Stimulated activated CD8-positive, alpha-beta memory T cell treated with anti-CD3 and anti-CD28 coated beads, Interleukin-4, amount 100 ng/mL, for 48 hours (primary cell): ENCODE measurements around the gene GPR26.

Experiments used
- DNase-seq: peaks from one replicate; pipeline ENCODE4 v3.0.0-alpha.2; 2020

GPR26 gene

GRCh38 chr10:123648595-123648994 is 17.6 kb upstream of the GPR26 start:
- no peak for DNase-seq

DNA sequence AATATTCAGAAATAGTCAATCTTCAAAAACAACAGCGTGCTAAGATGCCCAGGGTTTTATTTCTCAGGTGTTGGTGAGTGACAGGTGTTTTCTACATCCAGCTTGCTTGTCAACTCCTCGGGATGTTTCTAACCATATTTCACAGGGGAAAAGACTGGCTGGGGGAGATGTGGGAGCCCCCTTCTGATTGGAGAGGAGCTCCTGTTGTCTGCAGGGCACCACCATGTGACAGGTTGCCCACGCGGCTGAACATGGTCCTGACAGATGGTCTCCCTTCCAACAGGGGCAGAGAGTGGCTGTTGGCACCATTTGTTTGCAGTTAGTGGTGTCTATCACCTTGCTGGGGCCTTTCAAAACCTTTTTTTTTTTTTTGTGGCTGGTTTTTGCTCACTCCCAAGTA is 16.5 kb upstream of the GPR26 start:
- no peak for DNase-seq

GRCh38 chr10:123651421-123652047 is 14.6 kb upstream of the GPR26 start:
- no peak for DNase-seq

DNA sequence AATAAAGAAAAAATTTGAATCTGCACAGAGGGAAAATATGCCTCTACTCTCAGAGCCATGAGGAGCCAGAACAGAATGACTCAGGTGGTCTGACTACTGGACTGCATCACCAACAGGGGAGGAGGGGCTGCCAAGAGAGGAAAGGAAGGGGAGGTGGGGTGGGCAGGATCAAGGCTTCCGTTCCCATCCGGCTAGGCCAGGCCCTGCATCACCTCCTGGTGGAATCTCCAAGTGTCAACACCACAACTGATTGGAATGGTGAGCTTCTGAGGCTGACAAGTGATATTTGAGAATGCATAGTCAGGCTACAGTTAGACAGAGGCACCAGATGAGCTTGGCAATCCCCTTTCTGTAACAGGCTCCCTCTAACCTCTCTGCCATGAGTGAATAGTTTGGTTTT is 10.4 kb upstream of the GPR26 start:
- DNase-seq, result no peak

GRCh38 chr10:123663522-123663921 is 2.6 kb upstream of the GPR26 start:
- DNase-seq, result no peak

DNA sequence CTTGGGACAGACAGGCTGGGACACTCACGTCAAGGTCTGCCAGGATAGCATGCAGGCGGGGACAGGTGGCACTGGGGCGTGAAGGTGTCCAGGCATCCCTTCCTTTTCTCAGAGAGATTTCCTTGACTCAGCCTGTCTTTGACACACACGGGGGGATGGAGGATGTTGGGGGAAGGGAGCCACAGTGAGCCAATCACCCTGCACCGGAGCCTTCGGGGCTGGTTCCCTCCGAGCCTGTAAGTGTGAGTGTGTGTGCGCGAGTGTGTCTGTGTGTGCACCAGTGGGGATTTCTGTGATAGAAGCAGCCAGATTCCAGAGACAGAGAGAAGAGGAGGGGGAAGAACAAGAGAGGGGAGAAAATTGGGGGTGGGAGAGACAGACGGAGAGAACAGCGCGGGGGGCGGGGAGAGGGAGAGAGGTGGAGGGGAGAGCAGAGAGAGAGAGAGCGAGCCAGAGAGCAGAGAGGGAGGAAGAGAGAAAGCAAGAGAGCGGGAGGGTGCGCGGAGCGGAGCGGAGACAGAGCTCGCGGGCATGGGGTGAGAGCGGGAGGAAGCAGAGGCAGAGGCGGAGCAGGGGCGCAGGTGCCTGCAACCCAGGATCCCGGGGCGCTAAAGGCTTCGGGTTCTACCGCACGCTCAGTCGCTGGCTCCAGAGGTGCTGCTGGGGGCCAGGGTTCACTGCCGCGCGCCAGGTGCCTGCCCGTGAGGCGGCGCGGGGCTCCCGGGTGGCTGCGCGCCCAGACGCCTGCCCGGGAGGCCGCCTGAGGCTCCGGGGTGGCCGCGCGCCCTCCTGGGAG is 466 bp upstream of the GPR26 start:
- DNase-seq, result no peak

- no peak for DNase-seq
Measured at GRCh38 chr10:123669886-123670285, 3.7 kb downstream of the GPR26 start.

GRCh38 chr10:123673198-123673597 is 7.0 kb downstream of the GPR26 start:
- no peak for DNase-seq

DNA sequence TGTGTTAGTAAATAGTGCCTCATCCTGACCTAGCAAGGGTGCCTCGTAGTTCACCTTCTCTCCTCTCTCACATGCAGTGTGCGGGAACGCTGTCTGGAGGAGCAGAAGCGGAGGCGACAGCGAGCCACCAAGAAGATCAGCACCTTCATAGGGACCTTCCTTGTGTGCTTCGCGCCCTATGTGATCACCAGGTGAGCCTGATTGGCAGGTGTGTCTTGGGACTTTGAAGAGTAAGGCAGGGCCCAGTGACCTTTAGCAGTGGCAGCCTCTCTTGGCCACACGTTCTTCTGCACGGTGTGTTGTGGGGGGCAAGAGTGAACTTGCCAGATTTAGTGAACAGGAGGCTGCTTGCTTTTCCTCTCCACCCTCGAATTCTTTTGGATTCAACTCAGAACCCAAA is 8.6 kb downstream of the GPR26 start:
- DNase-seq, result no peak

DNA sequence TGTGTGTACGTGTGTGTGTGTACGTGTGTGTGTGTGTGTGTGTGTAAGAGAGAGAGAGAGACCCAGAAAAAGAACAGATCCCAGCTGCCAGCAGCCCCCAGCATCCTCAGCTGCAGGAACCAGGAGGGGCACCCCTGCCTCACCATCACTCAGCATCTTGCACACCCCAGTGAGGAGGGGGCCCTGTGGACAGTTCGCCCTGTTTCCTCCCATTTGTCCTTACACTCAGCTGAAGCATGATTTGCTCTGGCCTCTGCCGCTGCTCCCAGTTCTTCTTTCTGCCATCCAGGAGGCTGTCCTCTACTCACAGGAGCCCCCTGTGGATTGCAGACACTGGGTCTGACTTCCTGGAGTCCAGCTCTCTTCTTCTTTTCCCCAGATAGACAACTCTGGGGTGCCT is 9.7 kb downstream of the GPR26 start:
- DNase-seq, result no peak

DNA sequence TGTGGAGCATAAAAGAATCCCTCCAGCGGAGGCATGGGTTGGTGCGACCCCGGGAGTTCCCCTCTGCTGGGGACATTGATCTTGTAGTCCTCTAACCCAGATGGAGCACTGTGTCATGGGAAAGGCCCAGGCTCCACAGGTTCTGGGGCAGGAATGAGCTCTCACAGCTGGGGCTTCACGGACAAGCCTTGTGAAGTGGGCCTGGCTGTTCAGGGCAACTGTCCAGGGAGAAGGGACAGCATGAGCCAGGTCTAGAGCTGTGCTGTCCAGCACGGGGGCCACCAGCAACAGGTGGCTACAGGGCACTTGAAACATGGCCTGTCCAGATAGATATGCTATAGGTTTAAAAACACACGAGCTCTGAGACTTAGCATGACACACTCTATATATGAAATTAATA is 11.4 kb downstream of the GPR26 start:
- DNase-seq, result no peak

GRCh38 chr10:123678376-123678775 is 12.2 kb downstream of the GPR26 start:
- no peak for DNase-seq

DNA sequence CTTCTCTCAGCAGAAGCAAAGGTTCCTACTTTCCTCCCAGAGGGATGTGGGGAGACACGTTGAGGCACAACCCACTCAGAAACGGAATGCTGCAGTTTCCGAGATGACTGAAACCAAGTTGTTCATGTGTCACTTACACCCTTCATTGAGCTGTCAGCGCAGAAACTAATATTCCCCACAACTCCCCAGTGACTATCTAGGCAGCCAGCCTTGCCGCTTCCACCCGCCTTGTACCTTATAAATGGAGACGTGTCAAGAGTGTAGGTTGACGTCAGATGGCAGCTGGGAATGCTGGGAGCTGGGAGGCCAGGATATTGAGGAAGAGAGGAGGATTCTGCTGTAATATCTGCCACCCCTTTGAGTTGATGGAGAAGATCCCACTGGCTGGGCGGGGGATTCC is 15.1 kb downstream of the GPR26 start:
- DNase-seq, result no peak

DNA sequence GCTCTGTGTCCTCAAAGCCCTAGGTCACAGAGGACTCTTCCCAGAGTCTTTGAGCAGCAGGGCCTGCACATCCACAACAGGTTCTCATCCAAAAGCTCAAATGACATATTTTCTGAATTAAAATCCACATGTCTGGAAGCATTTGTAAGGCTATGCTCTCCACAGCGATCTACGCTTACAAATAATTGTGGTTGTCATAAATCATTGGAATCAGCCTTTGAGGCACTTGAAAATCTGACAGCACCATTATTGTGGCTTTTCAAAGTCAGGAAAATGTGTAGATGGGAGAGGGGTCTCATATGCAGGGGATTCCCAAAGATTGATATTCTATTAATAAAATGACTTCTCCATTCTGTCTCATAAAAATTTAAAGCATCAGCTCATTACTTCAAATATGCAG is 16.3 kb downstream of the GPR26 start:
- no peak for DNase-seq

DNA sequence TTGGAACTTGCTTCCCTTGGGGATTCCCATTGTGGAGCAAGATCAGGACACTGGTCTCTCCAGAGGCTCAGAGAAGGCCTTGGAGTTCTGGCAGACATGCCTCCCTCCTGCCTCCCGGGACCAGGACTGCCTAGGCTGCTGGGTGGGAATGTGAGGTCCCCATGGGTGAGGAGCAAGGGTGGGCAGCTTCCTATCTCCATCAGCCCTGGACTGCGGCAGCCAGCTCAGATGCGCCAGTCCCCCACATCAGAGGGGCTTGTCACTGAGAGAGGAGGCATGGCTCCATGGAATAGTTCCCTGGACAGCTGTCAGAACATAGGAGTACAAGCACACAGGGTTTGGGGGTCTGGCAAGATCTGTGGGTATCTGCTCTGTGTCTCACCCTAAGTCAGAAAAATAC is 17.3 kb downstream of the GPR26 start:
- DNase-seq, result no peak

- no peak for DNase-seq
Measured at GRCh38 chr10:123683865-123684264, 17.7 kb downstream of the GPR26 start.

DNA sequence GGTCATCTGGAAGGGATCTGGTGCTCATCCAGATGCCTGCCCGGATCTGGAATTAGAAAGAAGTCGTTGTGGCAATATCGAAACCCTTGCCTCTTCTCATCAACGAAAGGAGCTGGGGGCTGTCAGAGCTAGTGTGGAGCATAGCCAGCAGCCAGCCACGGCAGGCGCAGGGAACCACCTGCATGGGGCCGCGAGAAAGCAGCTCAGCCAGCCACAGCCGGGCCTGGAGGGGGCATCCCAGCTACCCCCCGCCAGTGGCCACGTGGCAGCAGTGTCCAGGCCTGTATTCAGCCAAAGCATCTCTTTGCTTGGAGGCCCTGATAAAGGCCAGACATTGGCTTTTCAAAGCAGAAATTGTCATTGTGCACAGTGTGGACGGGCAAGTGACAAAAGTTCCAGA is 19.1 kb downstream of the GPR26 start:
- DNase-seq, result no peak

DNA sequence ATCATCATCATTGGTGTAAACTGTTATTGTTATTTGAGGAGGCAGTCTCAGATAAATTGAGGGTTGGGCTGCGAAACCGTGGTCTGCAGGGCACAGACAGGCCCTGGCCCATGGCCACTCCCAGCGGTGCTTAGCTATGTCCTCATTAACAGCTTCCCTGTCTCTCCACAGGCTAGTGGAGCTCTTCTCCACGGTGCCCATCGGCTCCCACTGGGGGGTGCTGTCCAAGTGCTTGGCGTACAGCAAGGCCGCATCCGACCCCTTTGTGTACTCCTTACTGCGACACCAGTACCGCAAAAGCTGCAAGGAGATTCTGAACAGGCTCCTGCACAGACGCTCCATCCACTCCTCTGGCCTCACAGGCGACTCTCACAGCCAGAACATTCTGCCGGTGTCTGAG is 21.6 kb downstream of the GPR26 start:
- DNase-seq, result no peak

DNA sequence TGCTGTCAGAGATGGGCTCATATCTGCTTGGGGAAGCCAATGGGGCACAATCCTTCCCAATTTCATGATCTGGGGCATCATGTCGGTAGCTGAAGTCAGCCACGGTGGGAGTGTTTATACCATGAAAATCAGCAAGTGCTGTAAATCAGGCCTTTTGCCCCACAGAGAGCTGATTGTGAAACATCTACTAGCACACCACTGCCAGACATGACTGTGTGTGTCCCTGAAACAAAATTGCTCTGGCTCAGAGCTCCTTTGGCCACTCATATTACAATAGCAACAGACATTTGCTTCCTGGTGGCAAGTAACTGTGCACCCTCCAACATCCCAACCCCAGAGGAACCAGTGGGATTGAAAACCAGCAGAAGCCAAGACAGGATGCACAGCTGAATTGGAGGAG is 23.7 kb downstream of the GPR26 start:
- DNase-seq, result no peak

GRCh38 chr10:123703195-123703790 is 37.1 kb downstream of the GPR26 start:
- no peak for DNase-seq

GRCh38 chr10:123704076-123704475 is 37.9 kb downstream of the GPR26 start:
- no peak for DNase-seq

- DNase-seq, result no peak
Measured at GRCh38 chr10:123704812-123705211, 38.7 kb downstream of the GPR26 start.

- no peak for DNase-seq
Measured at GRCh38 chr10:123706236-123706635, 40.1 kb downstream of the GPR26 start.

- no peak for DNase-seq
Measured at GRCh38 chr10:123715546-123715945, 49.4 kb downstream of the GPR26 start.

DNA sequence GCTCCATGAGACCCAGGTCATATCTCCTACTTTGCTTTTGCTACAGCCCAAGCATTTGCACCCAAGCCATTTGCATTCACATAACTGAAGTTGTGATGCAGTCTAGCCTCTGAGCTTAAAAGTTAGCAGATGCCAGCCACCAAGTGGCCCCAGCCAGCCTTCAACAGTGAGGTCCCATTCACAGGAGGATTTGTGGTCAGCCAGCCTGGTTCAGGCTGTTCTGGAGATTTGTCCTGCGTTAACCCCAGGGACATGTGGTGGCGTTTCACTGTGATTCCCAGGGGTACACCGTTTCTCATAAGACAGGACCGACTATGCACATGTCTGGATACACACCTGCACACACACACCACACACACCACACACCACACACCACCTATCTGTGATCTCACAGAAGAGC is 51.2 kb downstream of the GPR26 start:
- DNase-seq, result no peak
